Right lobe of liver (tissue), 6 donors: ENCODE results near the gene TSC22D1. TPM values are rescaled to one million over a fixed set of nuclear protein-coding genes. Genes with fewer than 3 reads are reported as not detected.

Source experiments
- ATAC-seq, 4 donors: fragments of 200-7000 bp; cut with Tn5 transposase; one replicate each; pipeline ENCODE4 v1.9.1; 2020; ENCODE audit warnings: mild to moderate bottlenecking in 4 of 4, moderate library complexity in 4 of 4
- DNase-seq, 3 donors: peaks; one replicate each; pipeline ENCODE4 v3.0.0-alpha.2; 2020
- H3K27ac ChIP-seq, 3 donors: fragments of 200-600 bp; one replicate each; pipeline ENCODE4 v1.8.0; 2022
- H3K27me3 ChIP-seq, 2 donors: fragments of 200-600 bp; one replicate each; pipeline ENCODE4 v1.8.0; 2022
- H3K36me3 ChIP-seq, 4 donors: fragments of 200-600 bp; sonication (generic) in 1 of 4; one replicate each; pipeline versions ENCODE4 v1.5.1 to v1.8.0; 2017 to 2022; ENCODE audit warnings: control low read depth in 1 of 4
- H3K4me1 ChIP-seq, 4 donors: fragments of 200-600 bp; sonication (generic) in 1 of 4; one replicate each; pipeline versions ENCODE4 v1.5.1 to v1.8.0; 2017 to 2022; ENCODE audit warnings: control low read depth in 1 of 4
- H3K4me3 ChIP-seq, 3 donors: fragments of 200-600 bp; one replicate each; pipeline ENCODE4 v1.8.0; 2022
- H3K9me3 ChIP-seq, 4 donors: fragments of 200-600 bp; sonication (generic) in 1 of 4; one replicate each; pipeline versions ENCODE4 v1.5.1 to v1.8.0; 2017 to 2022; ENCODE audit warnings: control low read depth in 1 of 4
- POLR2A ChIP-seq: fragments of 450-650 bp; IDR thresholded peaks from one replicate; pipeline ENCODE4 v1.6.1; 2017; ENCODE audit warnings: antibody characterized with exemption, mild to moderate bottlenecking
- WGBS: methylation state at CpG from one replicate; pipeline ENCODE4 v1.1.6; 2018; ENCODE audit warnings: low coverage, low lambda C conversion rate; ENCODE audit not compliant: insufficient coverage; ENCODE audit errors: missing lambda C conversion rate; 5-methylcytosine and 5-hydroxymethylcytosine counted together
- intact Hi-C, 2 donors: fragments of 100-400 bp; cut with DNase I; formaldehyde crosslinking; loops; one replicate each; pipeline versions ENCODE4 v1.11.2 to v1.14.1; 2022
- total RNA-seq, 6 experiments: library from RNA; depleted of rRNA in 2 of 6; stranded (reverse); fragments of >200 nt in 2 of 6; fragmentation: NEBNext Ultra II Directional in 3 of 6; extraction: Animal tissue kit (Norgen Biotek cat#: 25700) in 3 of 6; gene quantifications; one replicate each; pipeline versions ENCODE4 v1.1.0 to v1.2.4, GENCODE V29; 2016 to 2023
- TF ChIP-seq, protein P1 (sequence below), 4 donors: fragments of 200-600 bp in 3 of 4; fragments of 450-650 bp in 1 of 4; IDR thresholded peaks; one replicate each; pipeline versions ENCODE4 v1.5.1 to v1.8.0; 2016 to 2022; ENCODE audit warnings: antibody characterized with exemption in 4 of 4, mild to moderate bottlenecking in 2 of 4
- donor health status: DM: no; HTN: yes; CAD: no.
- donor health status: DM: no; HTN: no; CAD: no.
- donor health status: DM: no; HTN: no; CAD: no.
- donor health status: DM: no; HTN: yes; CAD: no.
- donor health status: DM: no; HTN: yes; CAD: no.

Gene TSC22D1
- total RNA-seq, 6 experiments from 2014 or later: 21.2 to 44.4 (median 27.9) TPM

DNA sequence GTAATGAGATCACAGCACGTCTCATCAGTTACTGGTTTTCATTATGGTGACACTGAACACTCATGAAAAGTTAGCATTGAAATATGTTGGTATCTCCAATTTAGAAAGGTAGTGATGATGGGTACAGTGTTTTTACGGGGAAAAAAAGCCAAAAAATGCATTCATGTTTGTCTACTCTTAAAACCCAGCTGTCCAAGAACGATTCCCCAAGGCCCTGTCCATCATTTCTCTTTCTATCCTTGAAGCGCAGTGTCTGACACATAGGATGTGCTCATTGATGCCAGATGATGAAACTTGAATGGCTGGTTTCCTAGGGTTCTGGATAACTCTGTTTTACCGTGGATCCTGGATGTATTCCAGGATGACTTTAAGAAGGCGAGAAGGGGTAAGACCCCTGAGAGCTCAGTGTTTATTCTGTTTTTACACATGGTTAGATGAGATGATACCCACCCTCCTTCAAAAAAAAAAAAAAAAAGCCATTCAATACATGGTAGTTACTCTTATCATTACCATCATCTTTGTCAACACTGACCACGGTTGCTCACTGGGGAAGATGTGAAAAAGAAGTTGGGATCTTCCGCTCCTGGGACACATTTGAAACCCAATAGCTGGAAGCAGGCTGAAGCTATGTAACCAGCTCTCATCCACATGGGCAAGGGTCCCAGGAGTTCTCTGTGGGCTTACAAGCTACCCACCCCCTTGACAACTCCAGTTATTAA is 180.0 kb downstream of the TSC22D1 start:
- Histone ChIP-seq H3K36me3 (no peaks in the 10 kb centered on the region), H3K9me3 (no peaks in the 10 kb centered on the region), H3K4me3 (no peak overlapping the region), H3K4me1 (peaks cover 0 to 23% (median 4%) of the 10 kb centered on the region in 4 donors), H3K27me3 (no peaks in the 10 kb centered on the region), H3K27ac (peak overlapping the region in 1 of 3 donors; percentile 46)
- DNase-seq: no peak
- TF ChIP-seq POLR2A: no peak
- TF ChIP-seq, protein P1, sequence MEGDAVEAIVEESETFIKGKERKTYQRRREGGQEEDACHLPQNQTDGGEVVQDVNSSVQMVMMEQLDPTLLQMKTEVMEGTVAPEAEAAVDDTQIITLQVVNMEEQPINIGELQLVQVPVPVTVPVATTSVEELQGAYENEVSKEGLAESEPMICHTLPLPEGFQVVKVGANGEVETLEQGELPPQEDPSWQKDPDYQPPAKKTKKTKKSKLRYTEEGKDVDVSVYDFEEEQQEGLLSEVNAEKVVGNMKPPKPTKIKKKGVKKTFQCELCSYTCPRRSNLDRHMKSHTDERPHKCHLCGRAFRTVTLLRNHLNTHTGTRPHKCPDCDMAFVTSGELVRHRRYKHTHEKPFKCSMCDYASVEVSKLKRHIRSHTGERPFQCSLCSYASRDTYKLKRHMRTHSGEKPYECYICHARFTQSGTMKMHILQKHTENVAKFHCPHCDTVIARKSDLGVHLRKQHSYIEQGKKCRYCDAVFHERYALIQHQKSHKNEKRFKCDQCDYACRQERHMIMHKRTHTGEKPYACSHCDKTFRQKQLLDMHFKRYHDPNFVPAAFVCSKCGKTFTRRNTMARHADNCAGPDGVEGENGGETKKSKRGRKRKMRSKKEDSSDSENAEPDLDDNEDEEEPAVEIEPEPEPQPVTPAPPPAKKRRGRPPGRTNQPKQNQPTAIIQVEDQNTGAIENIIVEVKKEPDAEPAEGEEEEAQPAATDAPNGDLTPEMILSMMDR (IDR thresholded peaks at IDR 0.05): no peak
- WGBS: 85% methylated on average over 8 of the region's 8 CpGs
- intact Hi-C loops: no loop called here
- ATAC-seq: no peak

GRCh38 chr13:44394658-44395057 is 181.5 kb downstream of the TSC22D1 start:
- H3K27ac ChIP-seq: no peak overlapping the region
- H3K27me3 ChIP-seq: no peaks in the 10 kb centered on the region
- TF ChIP-seq POLR2A: no peak
- TF ChIP-seq, protein P1 (IDR thresholded peaks at IDR 0.05): no peak
- DNase-seq (no peak), ATAC-seq (no peak)
- peaks cover 0 to 23% (median 4%) of the 10 kb centered on the region in 4 donors for H3K4me1 ChIP-seq
- no peaks in the 10 kb centered on the region for H3K9me3 ChIP-seq
- intact Hi-C loops: no loop called here
- no peaks in the 10 kb centered on the region for H3K36me3 ChIP-seq
- H3K4me3 ChIP-seq: no peak overlapping the region

GRCh38 chr13:44393391-44393790 is 182.7 kb downstream of the TSC22D1 start:
- intact Hi-C loops: no loop called here
- Histone ChIP-seq H3K4me3 (no peak overlapping the region), H3K36me3 (no peaks in the 10 kb centered on the region), H3K9me3 (no peaks in the 10 kb centered on the region), H3K27me3 (no peaks in the 10 kb centered on the region), H3K27ac (no peak overlapping the region), H3K4me1 (peaks cover 0 to 23% (median 4%) of the 10 kb centered on the region in 4 donors)
- 12% methylated on average over 8 of the region's 8 CpGs for WGBS
- no peak for TF ChIP-seq POLR2A
- TF ChIP-seq, protein P1 (IDR thresholded peaks at IDR 0.05): no peak
- DNase-seq: peak; percentile 55 to 78 (median 70)
- peak; percentile 88 to 92 (median 90) for ATAC-seq

GRCh38 chr13:44389876-44390275 is 186.3 kb downstream of the TSC22D1 start:
- H3K4me3 ChIP-seq: no peak overlapping the region
- no peak overlapping the region for H3K27ac ChIP-seq
- DNase-seq (no peak), ATAC-seq (no peak)
- no peaks in the 10 kb centered on the region for H3K9me3 ChIP-seq
- TF ChIP-seq, protein P1 (IDR thresholded peaks at IDR 0.05): no peak
- no peak for TF ChIP-seq POLR2A
- H3K4me1 ChIP-seq: peaks cover 0 to 28% (median 8%) of the 10 kb centered on the region in 4 donors
- no peaks in the 10 kb centered on the region for H3K27me3 ChIP-seq
- no peaks in the 10 kb centered on the region for H3K36me3 ChIP-seq
- intact Hi-C loops: no loop called here
- WGBS: 78% methylated on average over 1 of the region's 1 CpG
